ENCODE data around the gene CEP63. TPM values are rescaled to one million over a fixed set of nuclear protein-coding genes. Genes with fewer than 3 reads are reported as not detected.

CEP63 gene
- total RNA-seq, 1 donor from 2014 or later, result 20.1 TPM

DNA sequence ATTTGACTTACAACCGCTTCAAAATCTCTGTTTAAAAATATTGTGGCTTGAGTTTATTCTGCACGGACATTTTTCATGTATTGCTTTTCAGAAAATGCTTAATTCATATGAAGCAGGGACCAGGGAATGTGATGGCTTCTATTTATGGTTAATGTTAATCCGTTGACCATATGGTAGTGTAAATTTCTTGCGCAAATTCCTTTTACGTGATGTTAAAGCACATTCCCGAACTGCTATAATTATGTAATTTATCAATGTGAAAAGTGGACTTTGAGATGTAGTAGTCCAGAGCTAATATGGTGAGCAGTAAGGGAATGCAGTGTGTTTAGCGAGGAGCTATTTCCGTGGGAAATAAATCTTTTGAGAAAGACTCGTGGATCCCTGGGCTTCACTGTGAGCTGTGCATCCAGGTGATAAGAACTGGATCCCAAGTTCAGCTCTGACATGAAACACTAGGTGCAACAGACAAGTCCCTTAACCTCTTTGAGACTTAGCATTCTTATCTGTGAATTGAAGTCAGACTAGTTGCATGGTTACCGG is 27.4 kb upstream of the CEP63 start:
- DNase-seq (ENCODE audit: low spot score), result no peak
- Mint-ChIP-seq H3K27ac (no peak overlapping the region), H3K4me1 (ENCODE audit: low read depth) (no peaks in the 10 kb centered on the region), H3K36me3 (ENCODE audit: low read depth) (no peaks in the 10 kb centered on the region), H3K27me3 (ENCODE audit: low read depth) (peaks cover 24% of the 10 kb centered on the region), H3K4me3 (ENCODE audit: low read depth) (no peak overlapping the region), H3K9me3 (no peaks in the 10 kb centered on the region)
- intact Hi-C loops (cut with micrococcal nuclease), result no loop called here

DNA sequence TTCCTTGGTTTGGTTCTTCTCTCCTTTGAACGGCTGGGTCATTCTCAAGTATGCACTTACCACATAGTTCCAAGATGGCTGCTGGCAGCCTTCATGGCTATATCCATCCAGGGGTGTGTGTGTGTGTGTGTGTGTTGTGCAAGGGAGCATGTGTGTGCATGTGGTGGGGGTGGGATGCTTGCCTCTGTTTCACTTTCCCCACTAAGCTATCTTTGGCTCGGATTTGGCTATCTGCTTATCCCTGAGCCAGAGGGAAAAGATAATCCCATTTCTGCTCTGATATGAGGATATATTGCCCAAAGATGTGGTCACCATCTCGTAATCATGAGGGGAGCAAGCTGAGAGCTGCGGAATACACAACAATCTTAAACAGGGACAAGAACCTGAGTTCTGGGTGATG is 26.3 kb upstream of the CEP63 start:
- H3K9me3 Mint-ChIP-seq, result no peaks in the 10 kb centered on the region
- H3K4me3 Mint-ChIP-seq (ENCODE audit: low read depth), result no peak overlapping the region
- no peak for DNase-seq (ENCODE audit: low spot score)
- no peaks in the 10 kb centered on the region for H3K36me3 Mint-ChIP-seq (ENCODE audit: low read depth)
- H3K27me3 Mint-ChIP-seq (ENCODE audit: low read depth), result peaks cover 22% of the 10 kb centered on the region
- no peaks in the 10 kb centered on the region for H3K4me1 Mint-ChIP-seq (ENCODE audit: low read depth)
- no peak overlapping the region for H3K27ac Mint-ChIP-seq
- intact Hi-C loops (cut with micrococcal nuclease), result no loop called here

DNA sequence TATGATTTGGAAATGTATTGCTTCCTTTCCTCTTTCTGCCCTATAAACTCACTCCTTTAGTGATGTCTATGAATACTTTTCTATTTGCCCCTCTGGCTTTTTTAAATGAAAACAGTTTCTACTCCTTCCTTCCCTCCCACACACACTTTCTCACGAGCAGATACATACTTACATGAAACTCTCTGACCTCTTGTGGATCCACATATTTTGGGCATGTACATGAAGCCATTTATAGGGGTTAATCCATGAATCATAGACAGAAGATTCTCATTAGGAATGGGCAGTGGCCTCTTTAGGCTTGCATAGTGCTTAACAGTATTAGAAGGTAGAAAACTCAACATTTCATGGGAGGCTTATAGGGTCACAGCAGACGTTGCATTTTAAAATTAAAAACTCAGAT is 24.9 kb upstream of the CEP63 start:
- DNase-seq (ENCODE audit: low spot score), result no peak
- H3K27me3 Mint-ChIP-seq (ENCODE audit: low read depth), result peaks cover 22% of the 10 kb centered on the region
- no peak overlapping the region for H3K4me3 Mint-ChIP-seq (ENCODE audit: low read depth)
- H3K36me3 Mint-ChIP-seq (ENCODE audit: low read depth), result no peaks in the 10 kb centered on the region
- intact Hi-C loops (cut with micrococcal nuclease), result no loop called here
- no peaks in the 10 kb centered on the region for H3K4me1 Mint-ChIP-seq (ENCODE audit: low read depth)
- no peak overlapping the region for H3K27ac Mint-ChIP-seq
- no peaks in the 10 kb centered on the region for H3K9me3 Mint-ChIP-seq

DNA sequence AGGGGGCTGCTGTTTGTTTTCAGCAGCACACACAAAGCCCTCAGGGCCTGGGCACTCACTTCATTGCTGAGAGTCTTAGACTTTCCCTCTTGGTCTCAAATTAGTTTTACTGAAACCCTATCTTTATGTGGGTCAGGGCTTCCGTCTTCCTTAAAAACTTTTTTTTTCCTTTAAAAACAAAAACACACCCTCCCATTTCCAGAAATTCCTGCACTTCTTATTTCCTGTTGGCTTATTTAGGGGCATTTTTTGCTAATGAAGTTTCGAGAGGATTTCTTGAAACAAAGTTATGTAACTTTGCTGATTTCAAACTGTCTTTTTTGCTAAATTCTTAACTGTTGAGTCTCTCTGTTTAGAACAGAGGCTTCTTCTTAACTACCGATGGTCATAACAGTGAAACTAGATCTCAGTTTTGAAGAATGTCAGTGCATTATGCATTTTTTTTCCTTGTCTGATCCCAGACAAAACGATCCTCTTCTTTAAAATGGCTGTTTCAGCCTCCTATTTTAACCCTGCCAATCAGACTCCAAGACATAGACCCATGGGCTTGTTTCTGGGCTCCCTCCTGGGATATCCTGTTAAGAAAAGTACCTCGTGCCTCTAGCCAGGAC is 23.4 kb upstream of the CEP63 start:
- no peaks in the 10 kb centered on the region for H3K9me3 Mint-ChIP-seq
- peaks cover 18% of the 10 kb centered on the region for H3K27me3 Mint-ChIP-seq (ENCODE audit: low read depth)
- no peak overlapping the region for H3K27ac Mint-ChIP-seq
- no peaks in the 10 kb centered on the region for H3K4me1 Mint-ChIP-seq (ENCODE audit: low read depth)
- no peak for DNase-seq (ENCODE audit: low spot score)
- intact Hi-C loops (cut with micrococcal nuclease), result no loop called here
- H3K4me3 Mint-ChIP-seq (ENCODE audit: low read depth), result no peak overlapping the region
- H3K36me3 Mint-ChIP-seq (ENCODE audit: low read depth), result no peaks in the 10 kb centered on the region

- intact Hi-C loops (cut with micrococcal nuclease), result no loop called here
- DNase-seq (ENCODE audit: low spot score), result no peak
- Mint-ChIP-seq H3K36me3 (ENCODE audit: low read depth) (no peaks in the 10 kb centered on the region), H3K27ac (no peak overlapping the region), H3K9me3 (no peaks in the 10 kb centered on the region), H3K27me3 (ENCODE audit: low read depth) (peaks cover 9% of the 10 kb centered on the region), H3K4me3 (ENCODE audit: low read depth) (no peak overlapping the region), H3K4me1 (ENCODE audit: low read depth) (no peaks in the 10 kb centered on the region)
Observed at GRCh38 chr3:134463676-134464063, 22.2 kb upstream of the CEP63 start.

DNA sequence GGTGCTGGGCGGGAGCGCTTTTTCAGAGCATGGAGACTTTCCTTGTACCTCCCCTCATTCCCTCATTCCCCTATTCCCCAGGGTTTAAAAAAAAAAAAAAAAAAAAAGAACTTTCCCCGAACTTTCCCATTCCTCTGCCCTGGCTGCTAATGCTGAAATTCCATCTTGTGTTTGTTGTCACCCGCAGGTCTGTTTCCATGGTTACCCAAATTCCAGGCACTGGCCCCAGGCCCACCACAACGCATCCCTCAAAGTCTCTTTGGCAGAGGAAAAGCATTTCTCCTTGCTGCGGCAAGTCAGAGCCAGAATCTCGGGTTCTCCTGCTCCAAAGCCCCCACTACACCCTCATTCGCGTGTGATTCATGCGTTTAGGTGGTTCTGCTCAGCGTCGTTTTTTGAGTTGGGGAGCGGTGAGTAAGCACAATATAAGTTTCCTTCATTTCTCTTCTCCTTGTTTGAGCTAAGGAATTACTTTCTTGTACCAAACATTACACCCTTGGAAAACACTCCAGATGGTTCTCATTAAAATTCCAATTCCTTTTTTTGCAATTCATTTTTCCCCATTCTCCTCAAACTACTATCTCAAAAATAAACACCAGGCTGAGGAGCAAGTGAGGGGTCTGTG is 21.7 kb upstream of the CEP63 start:
- intact Hi-C loops (cut with micrococcal nuclease), result no loop called here
- Mint-ChIP-seq H3K36me3 (ENCODE audit: low read depth) (no peaks in the 10 kb centered on the region), H3K27ac (no peak overlapping the region), H3K9me3 (no peaks in the 10 kb centered on the region), H3K4me1 (ENCODE audit: low read depth) (no peaks in the 10 kb centered on the region), H3K4me3 (ENCODE audit: low read depth) (no peak overlapping the region), H3K27me3 (ENCODE audit: low read depth) (peaks cover 9% of the 10 kb centered on the region)
- DNase-seq (ENCODE audit: low spot score), result no peak

- Mint-ChIP-seq H3K4me1 (ENCODE audit: low read depth) (no peaks in the 10 kb centered on the region), H3K27ac (no peak overlapping the region), H3K4me3 (ENCODE audit: low read depth) (no peak overlapping the region), H3K36me3 (ENCODE audit: low read depth) (no peaks in the 10 kb centered on the region), H3K9me3 (no peaks in the 10 kb centered on the region), H3K27me3 (ENCODE audit: low read depth) (peaks cover 9% of the 10 kb centered on the region)
- intact Hi-C loops (cut with micrococcal nuclease), result no loop called here
- no peak for DNase-seq (ENCODE audit: low spot score)
Observed at GRCh38 chr3:134464689-134465365, 21.0 kb upstream of the CEP63 start.

- peaks cover 6% of the 10 kb centered on the region for H3K27me3 Mint-ChIP-seq (ENCODE audit: low read depth)
- no peak overlapping the region for H3K4me3 Mint-ChIP-seq (ENCODE audit: low read depth)
- H3K27ac Mint-ChIP-seq, result no peak overlapping the region
- DNase-seq (ENCODE audit: low spot score), result no peak
- intact Hi-C loops (cut with micrococcal nuclease), result no loop called here
- no peaks in the 10 kb centered on the region for H3K36me3 Mint-ChIP-seq (ENCODE audit: low read depth)
- no peaks in the 10 kb centered on the region for H3K9me3 Mint-ChIP-seq
- no peaks in the 10 kb centered on the region for H3K4me1 Mint-ChIP-seq (ENCODE audit: low read depth)
Observed at GRCh38 chr3:134466331-134466730, 19.5 kb upstream of the CEP63 start.

DNA sequence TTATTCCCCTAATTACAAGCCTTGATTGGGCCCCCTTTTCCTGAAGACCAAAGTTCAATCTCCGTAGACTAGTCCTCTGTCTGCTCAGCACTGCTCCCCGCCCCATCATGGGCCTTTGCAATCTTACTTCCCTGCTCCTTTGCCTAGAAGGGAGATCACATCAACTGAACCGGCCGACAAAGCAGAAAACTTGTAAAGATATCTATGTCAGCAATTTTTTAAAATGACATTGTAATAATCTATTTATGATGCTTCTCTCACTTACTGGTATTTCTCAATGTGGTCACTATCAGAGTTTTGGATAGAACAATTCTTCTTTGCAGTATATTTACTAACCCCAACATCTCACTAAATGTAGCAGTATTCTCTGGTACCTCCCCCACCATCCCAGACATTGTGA is 17.3 kb upstream of the CEP63 start:
- intact Hi-C loops (cut with micrococcal nuclease), result no loop called here
- Mint-ChIP-seq H3K36me3 (ENCODE audit: low read depth) (no peaks in the 10 kb centered on the region), H3K27me3 (ENCODE audit: low read depth) (no peaks in the 10 kb centered on the region), H3K4me1 (ENCODE audit: low read depth) (no peaks in the 10 kb centered on the region), H3K4me3 (ENCODE audit: low read depth) (no peak overlapping the region), H3K9me3 (no peaks in the 10 kb centered on the region), H3K27ac (no peak overlapping the region)
- no peak for DNase-seq (ENCODE audit: low spot score)

- H3K9me3 Mint-ChIP-seq, result no peaks in the 10 kb centered on the region
- intact Hi-C loops (cut with micrococcal nuclease), result no loop called here
- DNase-seq (ENCODE audit: low spot score), result no peak
- no peaks in the 10 kb centered on the region for H3K4me1 Mint-ChIP-seq (ENCODE audit: low read depth)
- peaks cover 3% of the 10 kb centered on the region for H3K36me3 Mint-ChIP-seq (ENCODE audit: low read depth)
- no peak overlapping the region for H3K4me3 Mint-ChIP-seq (ENCODE audit: low read depth)
- no peak overlapping the region for H3K27ac Mint-ChIP-seq
- H3K27me3 Mint-ChIP-seq (ENCODE audit: low read depth), result no peaks in the 10 kb centered on the region
Observed at GRCh38 chr3:134471521-134472193, 14.2 kb upstream of the CEP63 start.

- Mint-ChIP-seq H3K36me3 (ENCODE audit: low read depth) (peaks cover 11% of the 10 kb centered on the region), H3K27me3 (ENCODE audit: low read depth) (no peaks in the 10 kb centered on the region), H3K4me3 (ENCODE audit: low read depth) (no peak overlapping the region), H3K9me3 (no peaks in the 10 kb centered on the region), H3K27ac (no peak overlapping the region), H3K4me1 (ENCODE audit: low read depth) (no peaks in the 10 kb centered on the region)
- DNase-seq (ENCODE audit: low spot score), result no peak
- intact Hi-C loops (cut with micrococcal nuclease), result no loop called here
Observed at GRCh38 chr3:134472831-134473230, 13.0 kb upstream of the CEP63 start.

DNA sequence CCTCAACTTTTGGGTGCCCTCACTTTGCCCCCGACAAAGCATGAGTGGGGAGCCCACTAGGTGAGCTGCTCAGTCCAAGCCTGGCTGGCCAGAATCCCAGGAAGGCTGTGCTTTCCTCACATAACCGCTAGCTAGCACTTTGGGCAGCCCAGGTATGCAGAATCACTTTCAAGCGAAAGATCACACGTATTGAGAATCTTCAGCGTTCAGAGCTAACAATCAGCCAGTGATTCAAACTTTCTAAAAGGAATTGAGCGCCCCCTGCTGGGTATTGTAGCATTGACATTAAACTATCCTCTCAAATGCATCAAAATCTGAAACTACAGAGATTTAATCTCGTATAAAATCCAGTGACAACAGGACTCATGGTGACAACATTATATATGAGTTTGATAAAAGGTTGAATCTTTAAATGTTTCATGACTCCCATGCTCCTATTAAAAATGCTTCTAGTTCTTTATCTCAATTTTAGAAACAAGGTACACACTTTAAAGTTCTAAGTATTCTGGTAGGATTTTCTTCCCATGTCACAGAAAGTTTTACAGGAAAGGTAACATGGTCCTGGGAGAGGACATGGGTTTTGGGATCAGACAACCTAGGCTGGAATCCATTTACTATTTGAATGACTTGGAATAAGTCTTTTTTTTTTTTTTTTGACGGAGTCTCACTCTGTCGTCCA is 11.8 kb upstream of the CEP63 start:
- Mint-ChIP-seq H3K4me1 (ENCODE audit: low read depth) (no peaks in the 10 kb centered on the region), H3K27me3 (ENCODE audit: low read depth) (no peaks in the 10 kb centered on the region), H3K9me3 (no peaks in the 10 kb centered on the region), H3K27ac (no peak overlapping the region), H3K4me3 (ENCODE audit: low read depth) (no peak overlapping the region), H3K36me3 (ENCODE audit: low read depth) (peaks cover 22% of the 10 kb centered on the region)
- peak; percentile 59 for DNase-seq (ENCODE audit: low spot score)
- intact Hi-C loops (cut with micrococcal nuclease), result loop anchor here (1.0 kb wide), 3 partner anchors 166 to 277 kb away; no protein-coding TSS in a partner anchor

All from activated T-helper 2 cell treated with anti-CD3 and anti-CD28 coated beads, Interferon-gamma antibody, Interleukin-2, Interleukin-4, amounts not matched to agents 10 μg/mL and 5 μg/mL and 100 μg/mL, durations not matched to agents 14 hours and 24 hours and 36 hours (primary cell).